ENCODE measurements around the gene FMNL3. TPM values are rescaled to one million over a fixed set of nuclear protein-coding genes. Genes with fewer than 3 reads are reported as not detected.

The FMNL3 gene
- total and polyA plus RNA-seq, 2 experiments from 2014 or later = 8.7 to 32.6 TPM

- Histone ChIP-seq H3K27ac (ENCODE audit: low read depth) (no peak overlapping the region; the same call in 1 of the 2 replicates), H3K4me2 (no peak overlapping the region), H3K27me3 (ENCODE audit: insufficient read depth) (no peaks in the 10 kb centered on the region), H3K9me2 (ENCODE audit: insufficient read depth) (no peaks in the 10 kb centered on the region), H3K79me2 (replicated peaks; ENCODE audit: insufficient read depth) (no peaks in the 10 kb centered on the region), H3F3A (replicated peaks; ENCODE audit: low read depth) (no peaks in the 10 kb centered on the region), H2AFZ (no peak overlapping the region), H4K20me1 (replicated peaks; ENCODE audit: insufficient read depth) (peaks cover 7% of the 10 kb centered on the region; the same call in 1 of the 2 replicates), H3K4me3 (no peak overlapping the region), H3K4me1 (ENCODE audit: insufficient read depth) (no peaks in the 10 kb centered on the region), H3K36me3 (ENCODE audit: insufficient read depth) (peaks cover 12% of the 10 kb centered on the region)
- Mint-ChIP-seq H3K36me3 (ENCODE audit: low read depth) (peaks cover 74% of the 10 kb centered on the region), H3K27ac (no peak overlapping the region), H3K9me3 (no peaks in the 10 kb centered on the region), H3K4me3 (no peak overlapping the region; the same call in 2 of the 3 replicates), H3K27me3 (ENCODE audit: insufficient read depth, low read depth, poor library complexity) (peaks cover 22% of the 10 kb centered on the region), H3K4me1 (peaks cover 21% of the 10 kb centered on the region)
- no peak for TF ChIP-seq STAT1 (IDR thresholded peaks at IDR 0.05; ENCODE audit: unreplicated experiment)
- TF ChIP-seq ZNF114 (CRISPR knock-in tag; IDR thresholded peaks at IDR 0.05) = no peak
- no peak for TF ChIP-seq ZNF331 (CRISPR knock-in tag; IDR thresholded peaks at IDR 0.05; ENCODE audit: low read depth)
- no peak for TF ChIP-seq ZNF462 (CRISPR knock-in tag; IDR thresholded peaks at IDR 0.05)
- TF ChIP-seq CTCF (conservative IDR thresholded peaks at IDR 0.05; ENCODE audit: low read depth in 2 of 2) = no peak
- TF ChIP-seq REST (IDR thresholded peaks at IDR 0.05; ENCODE audit: unreplicated experiment) = no peak
- TF ChIP-seq EZH2phosphoT487 (IDR thresholded peaks at IDR 0.05; ENCODE audit: unreplicated experiment) = no peak
- TF ChIP-seq EZH2 (IDR thresholded peaks at IDR 0.05; ENCODE audit: low read depth, unreplicated experiment) = no peak
- TF ChIP-seq POLR2AphosphoS5 (IDR thresholded peaks at IDR 0.05; ENCODE audit: low read depth) = no peak
- no peak for TF ChIP-seq NANOG (IDR thresholded peaks at IDR 0.05; ENCODE audit: borderline replicate concordance)
- TF ChIP-seq JUNB (IDR thresholded peaks at IDR 0.05; ENCODE audit: unreplicated experiment) = no peak
- TF ChIP-seq ETS1 (IDR thresholded peaks at IDR 0.05) = no peak
- no peak for TF ChIP-seq CREB1 (CRISPR knock-in tag; IDR thresholded peaks at IDR 0.05; ENCODE audit: low read depth)
- DNase-seq (ENCODE audit: low spot score) = no peak
- no peak for ATAC-seq
Measured at GRCh38 chr12:49648712-49649003, 58.5 kb downstream of the FMNL3 start.
